ENCODE measurements around the gene ZNF750.

ZNF750 gene

GRCh38 chr17:82830249-82830661, 9.6 kb downstream of the ZNF750 start:
- TF ChIP-seq ZFX (IDR thresholded peaks at IDR 0.05) (no peak), CTCF (conservative IDR thresholded peaks at IDR 0.05) (no peak)
- no peak overlapping the region for H3K27ac ChIP-seq

GRCh38 chr17:82828875-82829487, 10.8 kb downstream of the ZNF750 start:
- no peak overlapping the region for H3K27ac ChIP-seq
- TF ChIP-seq CTCF (conservative IDR thresholded peaks at IDR 0.05) (no peak), ZFX (IDR thresholded peaks at IDR 0.05) (no peak)

GRCh38 chr17:82826956-82827355, 12.9 kb downstream of the ZNF750 start:
- no peak for TF ChIP-seq CTCF (conservative IDR thresholded peaks at IDR 0.05)
- H3K27ac ChIP-seq = no peak overlapping the region

- TF ChIP-seq CTCF (conservative IDR thresholded peaks at IDR 0.05) = no peak
- TF ChIP-seq ZFX (IDR thresholded peaks at IDR 0.05) = no peak
Measured at GRCh38 chr17:82826211-82826610, 13.6 kb downstream of the ZNF750 start.

GRCh38 chr17:82825540-82826124, 14.2 kb downstream of the ZNF750 start:
- no peak overlapping the region for H3K27ac ChIP-seq
- no peak for TF ChIP-seq ZFX (IDR thresholded peaks at IDR 0.05)
- no peak for TF ChIP-seq CTCF (conservative IDR thresholded peaks at IDR 0.05)

More at GRCh38 chr17:82826211-82826610, 13.6 kb downstream of the ZNF750 start:
- no peak overlapping the region for H3K27ac ChIP-seq

- no peak overlapping the region for H3K27ac ChIP-seq
- no peak for TF ChIP-seq ZFX (IDR thresholded peaks at IDR 0.05)
- TF ChIP-seq CTCF (conservative IDR thresholded peaks at IDR 0.05) = no peak; the same call in 1 of the 2 replicates
Measured at GRCh38 chr17:82823004-82823403, 16.8 kb downstream of the ZNF750 start.

- no peak overlapping the region for H3K27ac ChIP-seq
- TF ChIP-seq CTCF (conservative IDR thresholded peaks at IDR 0.05) (no peak), ZFX (IDR thresholded peaks at IDR 0.05) (no peak)
Measured at GRCh38 chr17:82822281-82822680, 17.5 kb downstream of the ZNF750 start.

Data from C4-2B (cell line).